KMS-11 (cell line): ENCODE results near the gene CREB3L4.

ENCODE experiments used
- H2AFZ ChIP-seq: fragments of 200-600 bp; sonication (generic); 2 replicates; pipeline ENCODE4 v1.6.1; 2016; ENCODE audit warnings: antibody characterized with exemption, mixed run types, low read depth
- H3K27ac ChIP-seq: fragments of 200-600 bp; sonication (generic); 2 replicates; pipeline ENCODE4 v1.6.1; 2016; ENCODE audit warnings: mild to moderate bottlenecking, mixed run types
- H3K27me3 ChIP-seq: fragments of 200-600 bp; sonication (generic); 2 replicates; pipeline ENCODE4 v1.6.1; 2017; ENCODE audit warnings: mild to moderate bottlenecking, low read depth, mixed run types, moderate library complexity; ENCODE audit not compliant: insufficient read depth
- H3K36me3 ChIP-seq: fragments of 200-600 bp; sonication (generic); 2 replicates; pipeline ENCODE4 v1.6.1; 2017; ENCODE audit warnings: mild to moderate bottlenecking, mixed run types; ENCODE audit not compliant: insufficient read depth
- H3K4me1 ChIP-seq: fragments of 200-600 bp; sonication (generic); 2 replicates; pipeline ENCODE4 v1.6.1; 2016; ENCODE audit warnings: mild to moderate bottlenecking, low read depth, mixed run types; ENCODE audit not compliant: poor library complexity, severe bottlenecking
- H3K4me2 ChIP-seq: fragments of 200-600 bp; sonication (generic); 2 replicates; pipeline ENCODE4 v1.7.0; 2016; ENCODE audit warnings: mild to moderate bottlenecking, mixed run types
- H3K4me3 ChIP-seq: fragments of 200-600 bp; sonication (generic); IDR thresholded peaks from 2 replicates; pipeline ENCODE4 v1.6.1; 2017; ENCODE audit warnings: low read depth, low read length, mixed read lengths; ENCODE audit not compliant: insufficient read depth
- H3K79me2 ChIP-seq: fragments of 200-600 bp; sonication (generic); 2 replicates; pipeline ENCODE4 v1.6.1; 2016; ENCODE audit warnings: low read depth, mixed run types; ENCODE audit not compliant: insufficient read depth
- H3K9ac ChIP-seq: fragments of 200-600 bp; sonication (generic); 2 replicates; pipeline ENCODE4 v1.6.1; 2016; ENCODE audit warnings: mild to moderate bottlenecking, mixed run types
- H4K20me1 ChIP-seq: fragments of 200-600 bp; sonication (generic); 2 replicates; pipeline ENCODE4 v1.6.1; 2016; ENCODE audit warnings: mild to moderate bottlenecking, mixed run types; ENCODE audit not compliant: insufficient read depth
- CTCF ChIP-seq: fragments of 200-600 bp; sonication (generic); conservative IDR thresholded peaks from 2 replicates; pipeline ENCODE4 v1.6.1; 2017; ENCODE audit warnings: low read depth, mild to moderate bottlenecking, antibody characterized with exemption, low read length, moderate library complexity, mixed read lengths

The CREB3L4 gene

GRCh38 chr1:153922076-153922971 is 45.4 kb upstream of the CREB3L4 start:
- Histone ChIP-seq H3K4me2 (peak overlapping the region; percentile 61), H3K9ac (peak overlapping the region; percentile 76), H3K79me2 (peaks cover 60% of the 10 kb centered on the region), H4K20me1 (peaks cover 38% of the 10 kb centered on the region), H3K27me3 (no peaks in the 10 kb centered on the region), H3K27ac (peak overlapping the region; percentile 63), H2AFZ (peak overlapping the region; percentile 51), H3K36me3 (no peaks in the 10 kb centered on the region), H3K4me3 (peak overlapping the region; percentile 100), H3K4me1 (peaks cover 47% of the 10 kb centered on the region)
- TF ChIP-seq CTCF = no peak

- Histone ChIP-seq H3K4me1 (peaks cover 41% of the 10 kb centered on the region), H3K4me2 (peak within 1 kb of the TSS; percentile 72), H3K4me3 (peak within 1 kb of the TSS; percentile 100), H3K36me3 (no peaks in the 10 kb centered on the region), H3K27me3 (no peaks in the 10 kb centered on the region), H3K9ac (peak within 1 kb of the TSS; percentile 76), H3K27ac (peak within 1 kb of the TSS; percentile 63), H3K79me2 (peaks cover 51% of the 10 kb centered on the region), H4K20me1 (peaks cover 29% of the 10 kb centered on the region), H2AFZ (peak within 1 kb of the TSS; percentile 80)
- no peak; the same call in 1 of the 2 replicates for TF ChIP-seq CTCF
These were observed 44.5 kb upstream of the CREB3L4 start, which contains the start of gene GATAD2B for GRCh38 chr1:153922972-153923925. Gene GATAD2B (minus strand): TSS chr1:153922972. CDS start chr1:153828347, 94,625 bp downstream.

GRCh38 chr1:153926405-153926804 is 41.3 kb upstream of the CREB3L4 start:
- TF ChIP-seq CTCF = no peak
- H3K4me1 ChIP-seq = peaks cover 9% of the 10 kb centered on the region
- H3K27me3 ChIP-seq = no peaks in the 10 kb centered on the region
- no peak overlapping the region for H2AFZ ChIP-seq
- no peak overlapping the region for H3K27ac ChIP-seq
- no peak overlapping the region for H3K4me2 ChIP-seq
- H4K20me1 ChIP-seq = no peaks in the 10 kb centered on the region
- peaks cover 19% of the 10 kb centered on the region for H3K79me2 ChIP-seq
- H3K9ac ChIP-seq = no peak overlapping the region
- H3K36me3 ChIP-seq = no peaks in the 10 kb centered on the region
- H3K4me3 ChIP-seq = no peak overlapping the region

- H4K20me1 ChIP-seq = no peaks in the 10 kb centered on the region
- no peak overlapping the region for H3K4me2 ChIP-seq
- no peaks in the 10 kb centered on the region for H3K27me3 ChIP-seq
- H3K4me3 ChIP-seq = no peak overlapping the region
- H3K9ac ChIP-seq = no peak overlapping the region
- H3K4me1 ChIP-seq = peaks cover 8% of the 10 kb centered on the region
- no peaks in the 10 kb centered on the region for H3K36me3 ChIP-seq
- no peak for TF ChIP-seq CTCF
- H2AFZ ChIP-seq = no peak overlapping the region
- no peak overlapping the region for H3K27ac ChIP-seq
- H3K79me2 ChIP-seq = peaks cover 11% of the 10 kb centered on the region
These were observed 39.5 kb upstream of the CREB3L4 start for GRCh38 chr1:153928245-153928644.
